KOPT-K1 (cell line): ENCODE results near the gene ESYT2.

Source experiments
- H3K27ac ChIP-seq: fragments of 200-600 bp; sonication (generic); 2 replicates; pipeline ENCODE4 v1.5.1; 2016; ENCODE audit warnings: antibody characterized with exemption, mild to moderate bottlenecking, low read depth, low read length; ENCODE audit not compliant: poor library complexity, severe bottlenecking
- H3K36me3 ChIP-seq: fragments of 200-600 bp; sonication (generic); 2 replicates; pipeline ENCODE4 v1.5.1; 2017; ENCODE audit warnings: antibody characterized with exemption, mild to moderate bottlenecking, low read length, moderate library complexity; ENCODE audit not compliant: insufficient read depth
- H3K9me3 ChIP-seq: fragments of 200-600 bp; sonication (generic); 2 replicates; pipeline ENCODE4 v1.5.1; 2017; ENCODE audit warnings: antibody characterized with exemption, low read length, mild to moderate bottlenecking; ENCODE audit not compliant: insufficient read depth, poor library complexity, severe bottlenecking

Gene ESYT2

GRCh38 chr7:158821171-158822031, 7.9 kb downstream of the ESYT2 start:
- H3K36me3 ChIP-seq = peaks cover 8% of the 10 kb centered on the region; the same call in 1 of the 2 replicates
- H3K9me3 ChIP-seq = no peaks in the 10 kb centered on the region
- H3K27ac ChIP-seq = peak overlapping the region; percentile 89

- Histone ChIP-seq H3K27ac (peak overlapping the region; percentile 89), H3K36me3 (peaks cover 4% of the 10 kb centered on the region; the same call in 1 of the 2 replicates), H3K9me3 (no peaks in the 10 kb centered on the region)
These were observed 8.7 kb downstream of the ESYT2 start for GRCh38 chr7:158820656-158821055.

- Histone ChIP-seq H3K27ac (peak overlapping the region; percentile 89), H3K36me3 (no peaks in the 10 kb centered on the region; the same call in 1 of the 2 replicates), H3K9me3 (no peaks in the 10 kb centered on the region)
These were observed 9.6 kb downstream of the ESYT2 start for GRCh38 chr7:158819571-158820203.

- H3K36me3 ChIP-seq = no peaks in the 10 kb centered on the region; the same call in 1 of the 2 replicates
- H3K9me3 ChIP-seq = no peaks in the 10 kb centered on the region
- peak overlapping the region; percentile 89 for H3K27ac ChIP-seq
These were observed 10.7 kb downstream of the ESYT2 start for GRCh38 chr7:158818325-158819213.

- Histone ChIP-seq H3K27ac (peak overlapping the region; percentile 89), H3K9me3 (no peaks in the 10 kb centered on the region), H3K36me3 (no peaks in the 10 kb centered on the region; the same call in 1 of the 2 replicates)
These were observed 12.3 kb downstream of the ESYT2 start for GRCh38 chr7:158816995-158817394.

GRCh38 chr7:158816271-158816670, 13.0 kb downstream of the ESYT2 start:
- Histone ChIP-seq H3K36me3 (no peaks in the 10 kb centered on the region; the same call in 1 of the 2 replicates), H3K9me3 (no peaks in the 10 kb centered on the region), H3K27ac (peak overlapping the region; percentile 89)

- no peaks in the 10 kb centered on the region; the same call in 1 of the 2 replicates for H3K36me3 ChIP-seq
- no peaks in the 10 kb centered on the region for H3K9me3 ChIP-seq
- H3K27ac ChIP-seq = peak overlapping the region; percentile 89
These were observed 13.5 kb downstream of the ESYT2 start for GRCh38 chr7:158815800-158816128.

- Histone ChIP-seq H3K27ac (peak overlapping the region; percentile 89), H3K36me3 (peaks cover 2% of the 10 kb centered on the region; the same call in 1 of the 2 replicates), H3K9me3 (no peaks in the 10 kb centered on the region)
These were observed 14.1 kb downstream of the ESYT2 start for GRCh38 chr7:158815083-158815799.

GRCh38 chr7:158814637-158815036, 14.7 kb downstream of the ESYT2 start:
- Histone ChIP-seq H3K27ac (peak overlapping the region; percentile 89), H3K9me3 (no peaks in the 10 kb centered on the region), H3K36me3 (peaks cover 7% of the 10 kb centered on the region; the same call in 1 of the 2 replicates)

- Histone ChIP-seq H3K27ac (peak overlapping the region; percentile 79), H3K36me3 (peaks cover 27% of the 10 kb centered on the region)
These were observed 16.6 kb downstream of the ESYT2 start for GRCh38 chr7:158812684-158813083.

GRCh38 chr7:158811894-158812293, 17.4 kb downstream of the ESYT2 start:
- Histone ChIP-seq H3K36me3 (peaks cover 35% of the 10 kb centered on the region), H3K27ac (peak overlapping the region; percentile 79), H3K9me3 (peaks cover 16% of the 10 kb centered on the region)

More at GRCh38 chr7:158812684-158813083, 16.6 kb downstream of the ESYT2 start:
- H3K9me3 ChIP-seq = peaks cover 8% of the 10 kb centered on the region

- peaks cover 37% of the 10 kb centered on the region for H3K36me3 ChIP-seq
- peaks cover 19% of the 10 kb centered on the region for H3K9me3 ChIP-seq
- peak overlapping the region; percentile 79 for H3K27ac ChIP-seq
These were observed 17.8 kb downstream of the ESYT2 start for GRCh38 chr7:158811461-158811860.

GRCh38 chr7:158810846-158811245, 18.5 kb downstream of the ESYT2 start:
- peaks cover 43% of the 10 kb centered on the region for H3K36me3 ChIP-seq
- H3K9me3 ChIP-seq = peaks cover 26% of the 10 kb centered on the region
- H3K27ac ChIP-seq = peak overlapping the region; percentile 79

- Histone ChIP-seq H3K36me3 (peaks cover 56% of the 10 kb centered on the region), H3K27ac (no peak overlapping the region), H3K9me3 (peaks cover 38% of the 10 kb centered on the region)
These were observed 19.7 kb downstream of the ESYT2 start for GRCh38 chr7:158809596-158809995.
